Activated CD4-positive, alpha-beta T cell treated with anti-CD3 and anti-CD28 coated beads, Interleukin-2, amount 50 U/mL, for 16 hours (primary cell): Measurements from ENCODE around the gene PIERCE2.
"Not testable (repeated sequence)": the region's sequence is repeated elsewhere in the genome, so short reads cannot be mapped to it uniquely, and the experiment has no call there.

Source experiments
- DNase-seq: peaks from one replicate; pipeline ENCODE4 v3.0.0-alpha.2; 2020

Gene PIERCE2, protein sequence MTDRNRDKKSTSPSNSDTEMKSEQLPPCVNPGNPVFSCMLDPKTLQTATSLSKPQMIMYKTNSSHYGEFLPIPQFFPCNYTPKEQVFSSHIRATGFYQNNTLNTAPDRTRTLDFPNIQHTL

DNA sequence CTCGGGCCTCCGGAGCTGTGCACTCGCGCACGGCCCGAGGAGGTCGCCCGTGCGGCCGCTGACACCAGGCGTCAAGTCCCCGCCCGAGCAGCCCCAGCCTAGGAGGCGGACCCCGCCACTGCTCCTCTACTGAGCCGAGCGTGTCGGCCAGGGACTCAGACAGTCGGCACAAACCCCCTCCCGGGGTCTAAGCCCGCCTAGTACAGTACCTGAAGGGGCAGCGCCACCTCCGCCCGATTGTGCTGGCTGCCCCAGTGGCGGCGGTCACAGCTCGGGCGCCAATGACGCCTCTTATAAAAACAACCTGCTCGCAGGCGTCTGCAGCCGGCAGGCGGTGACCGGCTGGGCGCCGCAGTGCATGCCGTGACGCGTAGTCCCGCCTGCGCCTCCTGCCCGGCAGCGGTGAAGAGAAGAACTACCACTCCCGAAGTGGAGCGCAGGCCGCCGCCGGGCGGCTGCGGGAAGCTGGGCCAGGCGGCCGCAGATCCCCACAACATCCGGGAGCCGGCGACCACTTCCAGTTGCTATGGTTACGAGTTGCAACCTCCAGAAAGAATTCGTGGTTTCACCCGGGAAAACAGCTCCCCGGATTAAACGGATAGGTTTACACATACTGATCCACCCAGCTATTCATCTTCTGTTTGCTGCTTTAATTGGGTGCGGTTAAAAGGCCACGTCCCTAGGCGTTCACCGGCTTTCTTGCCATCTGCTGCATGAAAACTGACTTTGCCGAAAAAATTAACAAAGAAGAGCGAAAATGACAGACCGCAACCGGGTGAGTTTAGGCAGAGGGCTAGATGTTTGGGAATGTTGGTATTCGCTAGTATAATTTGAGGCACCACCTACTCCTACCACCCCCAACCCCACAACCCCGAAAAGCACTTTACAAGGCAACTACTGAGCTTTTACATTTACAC is at the start of gene PIERCE2, which contains the start of gene CCPG1:
Gene PIERCE2, plus strand, starts transcription at position 484 of the 917 bp plus-strand sequence. Its CDS starts 274 bp downstream, at position 758.
Gene CCPG1, minus strand, starts transcription at position 348 of the 917 bp plus-strand sequence. CDS start 18,935 bp downstream, outside the sequence.
- peak; percentile 94 for DNase-seq

DNA sequence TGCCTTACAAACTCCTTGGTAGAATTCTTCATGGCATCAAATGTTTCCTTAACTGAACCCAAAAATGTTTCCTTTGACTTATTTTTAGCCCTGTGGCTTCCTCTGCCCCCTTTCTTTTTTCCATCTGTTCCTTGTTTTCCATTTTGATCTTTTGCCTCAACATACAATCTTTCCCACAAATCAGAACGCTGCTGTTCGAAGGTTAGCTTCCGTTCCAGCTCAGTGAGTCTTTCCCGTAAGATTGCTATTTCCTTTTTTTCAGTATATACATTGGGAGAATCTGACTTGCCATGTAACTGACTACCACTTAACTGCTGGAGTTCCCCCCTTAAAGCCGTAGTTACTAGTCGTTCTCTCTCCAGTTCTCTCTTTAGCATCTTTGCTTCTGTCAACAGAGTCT is 48.0 kb upstream of the PIERCE2 start:
- no peak for DNase-seq

DNA sequence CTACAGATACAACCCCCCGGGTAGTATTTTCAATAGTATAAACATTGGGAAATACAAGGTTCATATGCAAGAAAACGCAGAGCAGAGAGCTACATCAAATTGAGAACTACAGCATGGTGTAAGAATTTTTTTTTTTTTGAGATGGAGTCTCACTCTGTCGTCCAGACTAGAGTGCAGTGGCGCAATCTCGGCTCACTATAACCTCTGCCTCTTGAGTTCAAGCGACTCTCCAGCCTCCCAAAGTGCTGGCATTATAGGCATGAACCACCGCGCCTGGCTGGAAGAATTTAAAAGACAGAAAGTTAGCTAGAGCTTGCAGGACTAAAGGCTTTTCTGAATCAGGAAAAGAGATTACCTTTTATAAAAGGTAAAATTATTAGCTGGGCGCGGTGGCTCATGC is 47.2 kb upstream of the PIERCE2 start:
- DNase-seq = no peak

DNA sequence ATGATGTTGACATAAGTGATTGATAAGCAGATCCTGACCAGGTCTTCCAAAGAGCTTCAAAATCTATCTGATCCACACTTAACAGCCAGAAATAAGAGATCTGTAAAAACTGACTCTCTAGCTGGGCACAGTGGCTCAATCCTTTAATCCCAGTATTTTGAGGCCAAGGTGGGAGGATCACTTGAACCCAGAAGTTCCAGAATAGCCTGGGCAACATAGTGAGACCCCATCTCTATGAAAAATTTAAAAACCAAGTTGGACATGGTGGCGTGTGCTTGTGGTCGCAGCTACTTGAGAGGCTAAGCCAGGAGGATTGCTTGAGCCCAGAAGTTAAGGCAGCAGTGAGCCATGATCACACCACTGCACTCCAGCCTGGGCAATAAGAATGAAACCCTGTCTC is 45.7 kb upstream of the PIERCE2 start:
- no peak for DNase-seq

DNA sequence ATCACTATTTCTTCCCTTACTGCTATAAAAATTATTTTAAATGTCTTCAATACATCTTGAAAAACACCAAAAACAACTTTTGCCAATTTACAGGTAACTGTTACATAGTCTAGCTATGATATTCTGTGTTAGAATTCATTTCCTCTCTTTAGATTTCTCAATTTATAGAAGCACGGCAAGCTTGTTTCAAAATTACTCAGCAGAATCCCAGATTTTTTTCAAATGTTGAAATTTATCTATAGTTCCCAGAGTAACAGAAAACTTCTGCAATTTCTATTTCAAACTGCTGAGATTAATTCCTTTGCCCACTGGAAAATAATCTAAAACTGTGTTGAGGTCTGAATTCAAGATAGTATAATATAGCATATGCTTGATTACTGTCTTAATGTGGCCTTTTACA is 41.3 kb upstream of the PIERCE2 start:
- no peak for DNase-seq

DNA sequence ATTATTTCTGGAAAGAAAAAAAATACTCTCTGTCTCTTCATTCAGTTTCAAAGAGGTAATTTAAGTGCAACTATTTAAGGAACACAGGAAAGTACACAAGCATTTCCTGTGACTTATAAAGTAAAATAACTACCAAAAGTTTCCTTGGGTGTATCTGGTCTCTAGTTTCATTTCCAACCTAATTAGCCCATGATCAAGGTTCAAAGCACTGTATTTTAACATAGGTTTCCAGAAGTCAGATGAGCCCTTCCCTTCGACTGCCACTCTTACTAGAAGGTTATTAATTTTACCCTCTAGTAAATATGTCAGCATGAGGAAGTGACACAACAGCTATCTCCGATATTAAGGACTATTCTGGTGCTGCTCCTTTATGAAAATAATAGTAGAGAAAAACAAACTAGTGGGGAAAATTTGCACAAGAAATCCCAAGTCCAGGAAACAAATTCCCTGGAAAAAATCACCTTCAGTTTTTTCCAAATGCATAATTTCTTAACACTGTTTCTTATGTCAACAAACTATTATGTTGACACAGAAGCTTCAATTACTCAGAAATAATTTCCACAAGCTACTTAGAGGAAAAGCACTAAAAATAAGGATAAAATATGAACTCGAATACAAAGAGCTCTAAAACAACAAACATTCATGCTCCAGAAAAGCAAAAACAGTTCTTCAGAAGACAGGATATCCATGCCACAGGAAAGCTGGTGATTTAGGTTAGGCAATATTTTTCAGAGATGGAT is 35.4 kb upstream of the PIERCE2 start:
- DNase-seq = no peak

DNA sequence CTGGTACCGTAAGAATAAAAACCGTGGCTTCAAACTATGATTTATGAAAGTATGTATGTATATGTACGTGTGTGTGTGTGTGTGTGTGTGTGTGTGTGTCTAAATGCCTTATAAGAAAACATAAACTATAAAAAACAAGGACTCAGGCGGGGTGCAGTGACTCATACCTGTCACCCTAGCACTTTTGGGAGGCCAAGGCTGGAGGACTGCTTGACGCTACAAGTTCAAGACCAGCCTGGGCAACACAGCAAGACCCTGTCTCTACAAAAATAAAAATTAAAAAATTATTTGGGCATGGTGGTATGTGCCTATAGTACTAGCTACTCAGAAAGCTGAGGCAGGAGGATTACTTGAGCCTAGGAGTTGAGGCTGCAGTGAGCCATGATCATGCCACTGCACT is 29.2 kb upstream of the PIERCE2 start:
- no peak for DNase-seq

DNA sequence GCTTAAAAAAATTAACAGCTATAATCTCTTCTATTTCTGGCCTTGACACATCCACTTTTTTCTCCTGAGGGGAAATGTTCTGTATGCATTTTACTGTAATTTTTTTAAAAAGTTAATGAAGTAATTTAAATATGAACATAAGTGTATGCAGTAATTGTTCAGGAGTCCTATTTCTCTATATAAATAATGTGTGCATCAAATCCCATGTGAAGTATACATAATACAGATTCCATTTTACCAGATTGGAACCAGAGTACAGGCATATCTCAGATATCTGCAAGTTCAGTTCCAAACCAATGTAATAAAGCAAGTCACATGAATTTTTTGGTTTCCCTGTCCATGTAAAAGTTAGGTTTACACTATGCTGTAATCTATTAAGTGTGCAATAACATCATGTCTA is 26.7 kb upstream of the PIERCE2 start:
- DNase-seq = no peak

DNA sequence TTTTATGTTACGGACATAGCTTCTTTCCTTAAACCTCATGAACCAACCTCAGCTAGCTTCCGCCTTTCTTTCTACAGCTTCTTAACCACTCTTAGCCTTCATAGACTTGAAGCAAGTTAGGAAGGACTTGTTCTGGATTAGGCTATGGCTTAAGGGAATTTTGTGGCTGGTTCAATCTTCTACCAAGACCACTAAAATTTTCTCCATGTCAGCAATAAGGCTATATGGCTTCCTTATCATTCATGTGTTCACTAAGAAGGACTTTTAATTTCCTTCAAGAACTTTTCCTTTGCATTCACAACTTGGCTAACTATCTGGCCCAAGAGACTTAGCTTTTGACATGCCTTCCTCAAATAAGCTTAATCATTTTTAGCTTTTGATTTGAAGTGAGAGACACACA is 24.6 kb upstream of the PIERCE2 start:
- DNase-seq = no peak

DNA sequence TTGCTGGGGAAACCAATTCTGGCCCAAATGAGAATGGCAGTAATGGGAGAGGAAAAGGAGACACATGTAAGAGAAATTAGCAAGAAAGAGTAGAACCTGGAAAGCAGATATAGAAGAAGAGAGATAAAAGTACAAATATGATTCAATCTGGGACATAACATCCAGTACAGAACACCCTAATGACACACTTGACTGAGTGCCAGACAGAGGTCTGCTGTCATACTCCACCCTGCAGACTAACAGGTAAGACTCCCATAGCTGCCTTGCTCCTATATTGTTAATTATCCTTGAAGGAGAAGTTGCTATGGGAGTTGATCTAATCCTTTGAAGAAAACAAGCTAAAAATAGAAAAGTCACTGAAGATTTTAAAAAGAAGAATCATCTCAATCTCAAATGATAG is 21.3 kb upstream of the PIERCE2 start:
- no peak for DNase-seq

DNA sequence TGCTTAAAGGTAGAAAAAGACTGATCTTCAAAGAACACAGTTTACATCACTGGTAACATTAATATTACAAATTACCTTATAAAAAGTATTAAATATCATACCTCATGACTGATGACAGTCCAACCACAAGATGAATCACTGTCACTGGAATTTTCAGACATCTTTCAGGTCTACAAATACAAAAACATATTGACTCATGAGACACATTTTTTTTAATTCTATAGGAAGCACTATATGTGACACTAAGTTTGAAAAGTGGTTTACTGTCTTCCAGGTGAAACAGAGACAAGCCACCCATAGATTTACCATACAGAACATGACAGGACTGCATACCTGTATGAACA is 19.1 kb upstream of the PIERCE2 start:
- DNase-seq = no peak

DNA sequence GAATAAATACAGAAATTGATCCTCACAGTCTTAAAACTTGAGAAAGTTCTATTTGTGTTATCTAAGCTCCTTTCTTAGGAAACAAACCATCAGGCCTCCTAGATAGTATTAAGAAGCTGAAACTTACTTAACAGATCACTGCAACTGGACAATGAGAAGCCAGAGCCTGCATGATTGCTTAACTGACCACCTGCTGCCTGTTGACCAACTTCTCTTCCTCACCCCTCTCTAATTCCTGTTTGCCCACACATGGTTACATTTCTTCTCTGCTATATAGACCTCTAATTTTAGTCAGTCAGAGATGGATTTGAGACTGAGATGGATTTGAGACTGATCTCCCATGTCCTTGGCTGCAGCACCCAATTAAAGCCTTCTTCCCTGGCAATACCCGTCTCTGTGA is 13.6 kb upstream of the PIERCE2 start:
- DNase-seq = no peak

DNA sequence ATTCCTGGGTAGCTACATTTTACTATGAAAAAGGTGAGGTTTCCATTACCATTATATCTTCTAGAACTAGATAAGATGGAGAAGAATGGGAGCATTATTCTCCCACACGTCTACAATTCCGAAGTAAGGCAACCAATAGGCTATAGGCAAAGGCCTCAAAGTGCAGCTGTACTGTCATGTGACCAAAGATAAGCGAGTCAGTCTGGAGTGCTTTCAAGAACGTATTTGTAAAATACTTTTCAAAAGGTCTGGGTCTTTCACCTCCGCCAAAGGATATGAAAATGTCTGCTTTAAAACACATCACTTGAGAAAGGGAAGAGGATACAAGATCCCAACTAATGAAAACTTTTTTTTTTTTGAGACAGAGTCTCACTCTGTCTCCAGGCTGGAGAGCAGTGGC is 10.1 kb upstream of the PIERCE2 start:
- DNase-seq = no peak

DNA sequence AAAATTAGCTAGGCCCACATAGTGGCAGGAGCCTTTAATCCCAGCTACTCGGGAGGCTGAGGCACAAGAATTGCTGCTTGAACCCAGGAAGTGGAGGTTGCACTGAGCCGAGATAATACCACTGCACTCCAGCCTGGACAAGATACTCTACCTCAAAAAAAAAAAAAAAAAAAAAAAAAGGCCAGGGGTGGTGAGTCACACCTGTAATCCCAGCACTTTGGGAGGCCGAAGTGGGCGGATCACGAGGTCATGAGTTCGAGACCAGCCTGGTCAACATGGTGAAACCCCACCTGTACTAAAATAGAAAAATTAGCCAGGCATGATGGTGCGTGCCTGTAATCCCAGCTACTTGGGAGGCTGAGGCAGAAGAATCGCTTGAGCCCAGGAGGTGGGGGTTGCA is 8.2 kb upstream of the PIERCE2 start:
- not testable (repeated sequence) for DNase-seq

DNA sequence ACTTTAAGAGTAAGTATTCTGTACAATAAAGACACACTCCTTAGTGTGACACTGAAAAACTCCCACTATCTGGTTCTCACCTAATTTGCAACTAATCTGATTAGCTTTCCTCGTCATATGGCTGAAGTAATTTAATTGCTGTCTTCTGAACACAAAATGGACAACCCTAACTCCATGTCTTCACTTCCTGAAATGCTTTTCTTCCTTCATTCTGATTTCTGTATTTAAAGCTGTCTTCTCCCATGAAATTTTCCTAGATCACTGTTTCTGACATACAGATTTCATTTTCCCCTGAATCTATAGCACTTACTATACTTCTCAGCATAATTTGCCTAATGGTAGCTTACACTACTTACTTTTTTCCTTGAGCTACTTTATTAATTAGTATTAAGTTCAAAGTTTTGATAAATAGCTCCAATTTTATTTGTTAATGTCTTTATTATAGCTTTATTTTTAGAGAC is 6.5 kb upstream of the PIERCE2 start:
- no peak for DNase-seq

DNA sequence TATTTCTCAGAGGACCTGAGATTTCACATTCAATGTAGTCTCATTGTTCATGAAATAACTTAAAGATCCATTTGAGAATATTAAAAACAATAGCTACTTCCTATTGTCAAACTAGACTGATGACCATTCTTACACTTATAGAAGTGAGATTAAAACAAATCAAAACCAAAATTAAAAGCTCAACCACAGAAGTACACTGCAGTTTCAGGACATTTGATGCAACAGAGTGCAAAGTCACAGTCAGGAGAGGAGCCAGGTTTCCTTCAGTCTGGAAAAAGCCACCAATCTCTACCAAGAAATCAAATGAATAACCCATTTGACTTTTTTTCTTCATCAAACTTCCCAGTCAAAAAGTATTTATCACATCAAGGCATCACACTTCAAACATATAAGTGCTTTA is 5.6 kb upstream of the PIERCE2 start:
- DNase-seq = peak; percentile 18

DNA sequence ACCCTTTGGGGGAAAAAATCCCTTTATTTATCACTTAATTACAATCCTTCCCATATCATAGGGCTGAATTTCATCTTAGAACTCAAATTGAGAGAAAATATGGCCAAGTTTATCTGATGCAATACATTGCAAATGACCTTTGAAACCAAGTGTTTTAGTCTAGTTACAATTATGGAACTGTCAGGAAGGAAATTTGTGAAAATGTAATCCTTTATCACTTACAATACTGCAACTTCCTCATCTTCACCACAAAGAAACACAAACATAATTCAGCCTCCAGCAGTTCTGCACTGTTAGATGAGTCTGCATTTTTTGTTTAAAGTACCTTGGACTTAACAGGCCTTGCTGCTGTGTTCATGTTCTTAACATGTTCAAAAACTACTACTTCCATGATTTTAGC is 4.8 kb upstream of the PIERCE2 start:
- peak; percentile 45 for DNase-seq

DNA sequence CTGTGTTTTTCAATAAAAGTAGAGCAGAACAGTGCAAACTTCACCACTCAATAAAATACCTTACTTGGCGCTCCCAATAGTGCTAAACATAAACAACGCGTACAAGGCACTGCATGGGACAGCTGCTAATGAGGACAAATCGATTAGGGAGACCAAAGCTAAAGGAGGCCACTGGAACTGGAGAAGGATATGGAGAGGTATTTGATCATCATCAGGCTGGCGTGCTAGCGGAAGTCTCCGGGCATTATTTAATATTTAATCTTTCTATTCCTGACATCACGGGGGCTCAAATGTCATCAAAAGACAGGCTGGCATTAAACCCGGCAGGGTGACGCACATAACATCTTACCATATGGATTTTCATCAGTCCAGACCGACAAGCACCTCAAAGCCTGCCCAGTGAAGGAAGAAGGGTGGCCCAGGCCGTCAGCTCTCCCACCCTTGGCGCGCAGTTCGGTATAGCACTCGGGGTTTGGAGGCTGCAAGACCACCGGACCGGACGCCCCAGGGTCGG is 740 bp upstream of the PIERCE2 start:
- DNase-seq = no peak

DNA sequence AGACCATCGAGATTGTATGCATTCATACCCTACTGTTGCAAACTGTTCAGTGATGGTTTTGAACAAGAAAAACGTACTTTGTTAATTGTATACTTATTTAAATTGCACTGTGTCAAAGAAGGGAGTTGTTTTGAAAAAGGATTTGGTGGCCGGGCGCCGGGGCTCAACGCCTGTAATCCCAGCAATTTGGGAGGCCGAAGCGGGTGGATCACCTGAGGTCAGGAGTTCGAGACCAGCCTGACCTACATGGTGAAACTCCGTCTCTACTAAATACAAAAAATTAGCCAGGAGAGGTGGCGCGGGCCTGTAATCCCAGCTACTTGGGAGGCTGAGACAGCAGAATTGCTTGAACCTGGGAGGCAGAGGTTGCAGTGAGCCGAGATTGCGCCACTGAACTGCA is 681 bp downstream of the PIERCE2 start:
- not testable (repeated sequence) for DNase-seq

DNA sequence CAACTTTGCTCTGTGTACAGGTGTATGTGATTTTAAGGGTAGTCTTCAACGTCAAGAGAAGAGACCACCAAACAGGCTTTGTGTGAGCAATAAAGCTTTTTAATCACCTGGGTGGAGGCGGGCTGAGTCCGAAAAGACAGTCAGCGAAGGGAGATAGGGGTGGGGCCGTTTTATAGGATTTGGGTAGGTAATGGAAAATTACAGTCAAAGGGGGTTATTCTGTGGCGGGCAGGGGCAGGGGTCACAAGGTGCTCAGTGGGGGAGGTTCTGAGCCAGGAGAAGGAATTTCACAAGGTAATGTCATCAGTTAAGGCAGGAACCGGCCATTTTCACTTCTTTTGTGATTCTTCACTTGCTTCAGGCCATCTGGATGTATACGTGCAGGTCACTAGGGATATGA is 9.4 kb downstream of the PIERCE2 start:
- DNase-seq = not testable (repeated sequence)

DNA sequence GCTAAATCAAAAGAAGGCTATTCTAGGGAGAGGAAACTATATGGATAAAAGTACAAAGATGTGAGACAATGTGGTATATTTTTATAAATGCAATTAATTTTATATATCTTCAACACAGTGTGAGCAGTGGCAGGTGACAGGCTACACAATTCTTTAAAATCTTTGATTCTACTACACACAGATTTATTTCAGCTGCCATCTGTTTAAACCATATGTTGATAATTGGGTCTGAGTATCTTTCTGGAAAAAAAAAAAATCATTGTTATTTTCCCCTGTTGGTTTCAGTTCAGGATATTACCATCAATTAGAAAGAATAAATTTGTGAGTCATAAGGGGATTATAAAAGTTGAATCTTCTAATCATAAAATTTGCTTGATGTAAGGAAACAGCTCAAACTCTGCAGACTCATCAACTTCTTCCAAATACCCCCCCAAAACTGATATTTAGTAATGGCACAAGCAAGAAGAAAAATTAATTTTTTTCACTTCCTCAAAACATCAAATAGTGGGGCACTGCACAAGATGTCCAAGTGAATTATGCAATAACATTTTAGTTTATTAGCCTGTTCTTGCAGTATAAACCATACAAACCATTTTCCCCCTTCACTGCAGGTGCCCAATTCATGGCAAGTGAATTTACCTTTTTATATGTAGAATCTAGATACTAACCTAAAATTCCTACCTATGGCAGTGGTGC is 12.0 kb downstream of the PIERCE2 start:
- no peak for DNase-seq

DNA sequence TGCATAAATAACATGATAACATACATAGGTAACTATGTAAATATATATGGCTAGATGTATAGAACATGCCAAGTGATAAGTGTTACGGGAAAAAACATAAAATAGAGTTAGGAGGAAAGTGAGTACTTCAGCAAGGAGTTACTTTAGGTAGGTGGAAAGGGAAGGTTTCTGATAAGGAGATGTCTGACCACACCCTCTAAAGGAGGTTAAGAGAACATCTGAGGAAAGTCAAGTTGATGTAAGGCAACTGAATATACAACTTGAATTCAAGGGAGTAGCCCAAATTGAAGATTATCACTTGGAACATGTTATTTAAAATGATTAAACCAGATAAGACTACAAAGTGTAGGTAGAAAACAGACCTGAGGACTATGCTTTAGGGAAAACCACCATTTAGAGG is 13.8 kb downstream of the PIERCE2 start:
- no peak for DNase-seq
